Activated CD8-positive, alpha-beta memory T cell treated with anti-CD3 and anti-CD28 coated beads, Interleukin-2, amount 50 U/mL, for 4 hours (primary cell): ENCODE data around the gene ASNSD1.

Experiments used
- DNase-seq: peaks from one replicate; pipeline ENCODE4 v3.0.0-alpha.2; 2020

The ASNSD1 gene

DNA sequence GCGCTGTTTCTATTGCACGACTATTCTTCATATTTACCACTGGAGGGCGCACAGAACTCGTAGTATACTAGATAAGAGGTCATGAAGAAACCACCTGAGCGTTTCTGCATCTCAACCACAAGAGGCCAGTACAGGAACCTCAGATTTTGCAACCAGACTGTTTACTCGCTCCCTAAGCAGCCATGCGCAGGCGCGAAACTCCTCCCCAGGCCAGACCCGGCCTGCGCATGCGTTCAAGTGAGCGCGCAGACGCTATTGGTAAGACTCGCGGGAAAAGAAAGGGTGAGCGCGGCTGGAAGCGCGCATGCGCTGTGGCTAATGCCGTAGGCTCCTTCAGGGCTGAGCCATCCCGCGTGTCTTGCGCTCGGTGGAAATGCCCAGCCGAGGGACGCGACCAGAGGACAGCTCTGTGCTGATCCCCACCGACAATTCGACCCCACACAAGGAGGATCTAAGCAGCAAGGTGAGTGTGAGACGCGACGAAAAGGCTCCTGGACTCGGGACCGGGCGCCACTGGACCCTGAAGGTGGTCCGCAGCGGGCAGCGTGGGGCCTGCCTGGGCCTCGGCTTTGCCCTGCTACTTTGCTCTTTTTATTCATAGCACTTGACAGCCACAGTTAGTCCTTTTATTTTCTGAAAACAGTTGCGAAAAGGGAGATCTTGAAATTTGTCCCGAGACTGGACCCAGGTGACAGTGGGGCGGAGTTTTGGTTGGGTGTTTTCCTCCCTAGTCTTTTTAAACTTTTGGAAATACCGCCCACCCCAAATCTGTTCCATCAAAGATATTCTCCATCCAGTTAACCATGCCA is at the start of gene ASNSD1:
TSS of gene ASNSD1 (plus strand) at position 312 of the 809 bp plus-strand sequence. CDS start 4,674 bp downstream, outside the sequence.
- peak; percentile 98 for DNase-seq

GRCh38 chr2:189613077-189613636 is 48.1 kb upstream of the ASNSD1 start:
- no peak for DNase-seq

GRCh38 chr2:189613650-189614420 is 47.4 kb upstream of the ASNSD1 start:
- no peak for DNase-seq

GRCh38 chr2:189614585-189614984 is 46.7 kb upstream of the ASNSD1 start:
- DNase-seq = no peak

GRCh38 chr2:189618197-189618596 is 43.1 kb upstream of the ASNSD1 start:
- DNase-seq = no peak

DNA sequence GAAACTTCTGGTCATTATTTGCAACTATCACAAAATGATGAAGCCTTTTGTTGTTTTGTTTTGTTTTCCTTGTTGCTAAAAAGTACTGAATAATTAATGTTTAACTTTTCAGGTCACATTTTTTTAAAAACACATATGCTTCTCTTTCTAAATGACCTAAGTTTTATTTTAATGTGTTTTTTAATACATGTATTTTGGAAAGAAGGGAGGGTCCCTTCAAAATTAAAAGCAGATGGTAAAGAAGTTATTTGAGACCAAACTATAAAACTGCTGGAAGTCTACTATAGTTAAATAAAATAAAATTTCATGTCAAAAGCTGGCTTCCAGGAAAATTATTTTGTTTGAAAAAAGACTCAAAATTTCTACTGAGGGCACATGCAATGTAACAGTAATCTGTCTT is 39.5 kb upstream of the ASNSD1 start:
- no peak for DNase-seq

- DNase-seq = no peak
Measured at GRCh38 chr2:189623049-189623448, 38.2 kb upstream of the ASNSD1 start.

- DNase-seq = no peak
Measured at GRCh38 chr2:189624648-189625355, 36.5 kb upstream of the ASNSD1 start.

GRCh38 chr2:189625636-189626035 is 35.6 kb upstream of the ASNSD1 start:
- DNase-seq = no peak

DNA sequence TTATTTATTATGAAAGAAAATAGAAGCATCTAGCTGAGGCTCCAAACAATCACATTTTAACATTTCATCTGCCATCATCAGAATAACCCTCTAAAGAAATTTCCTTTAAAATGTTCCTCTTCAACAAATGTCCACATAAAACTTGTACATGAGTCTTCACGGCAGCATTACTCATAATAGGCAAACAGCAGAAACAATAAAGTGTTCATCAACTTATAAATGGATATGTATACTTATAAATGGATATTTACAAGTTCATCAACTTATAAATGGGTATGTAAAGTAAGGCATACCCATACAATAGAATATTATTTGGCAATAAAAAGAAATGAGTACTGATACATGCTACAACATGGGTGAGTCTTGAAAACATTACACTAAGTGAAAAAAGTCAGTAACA is 33.5 kb upstream of the ASNSD1 start:
- no peak for DNase-seq

DNA sequence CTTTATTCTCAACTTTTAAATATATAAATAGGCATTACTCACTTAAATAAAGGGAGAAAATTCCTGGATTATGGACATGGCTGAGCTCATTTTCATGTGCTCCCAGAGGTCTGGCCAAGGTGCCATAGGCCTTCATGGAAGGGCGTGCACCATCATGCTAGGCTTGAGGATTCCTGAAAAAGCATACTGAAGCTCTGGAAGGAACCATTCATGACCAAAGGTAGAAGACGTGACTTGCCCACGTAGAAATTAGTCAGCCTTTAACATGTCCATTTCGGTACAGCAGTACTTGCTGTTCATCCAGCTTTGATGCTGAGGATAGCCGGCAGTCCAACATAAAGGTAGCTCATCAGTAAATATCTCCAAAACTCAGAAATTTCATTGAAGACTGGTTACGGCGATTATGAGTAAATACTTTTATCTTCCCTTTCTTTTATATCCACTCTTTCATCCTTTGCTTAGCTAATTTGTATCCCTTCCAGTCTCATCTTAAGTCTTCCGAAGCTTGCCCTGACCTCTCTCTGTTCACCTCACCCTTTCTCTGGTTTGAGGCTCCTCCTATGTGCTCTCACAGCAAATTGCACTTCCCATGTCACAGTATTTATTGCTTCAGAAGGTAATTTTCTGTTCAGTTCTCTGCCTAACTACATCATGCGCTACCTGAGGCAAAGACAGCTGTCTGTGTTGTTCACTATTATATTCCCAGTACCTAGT is 32.3 kb upstream of the ASNSD1 start:
- DNase-seq = no peak

GRCh38 chr2:189629531-189630453 is 31.5 kb upstream of the ASNSD1 start:
- DNase-seq = no peak

DNA sequence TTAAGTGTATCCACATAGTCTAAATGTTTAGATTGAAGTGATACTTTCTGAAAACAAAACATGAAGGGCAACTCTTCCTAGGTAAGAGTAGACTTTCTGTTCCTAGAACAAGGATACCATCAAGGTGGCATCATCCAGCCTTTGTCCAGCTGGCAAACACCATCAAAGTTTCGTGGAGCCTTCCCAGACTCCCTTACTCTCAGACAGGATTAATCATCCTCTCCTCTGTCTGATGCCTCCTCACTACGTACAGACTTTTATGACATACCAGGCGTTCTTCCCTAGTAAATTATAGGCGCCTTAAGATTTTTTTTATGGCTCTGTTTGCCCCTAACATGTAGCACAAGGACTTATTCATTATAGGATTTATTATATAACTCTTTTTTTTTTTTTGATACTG is 29.4 kb upstream of the ASNSD1 start:
- DNase-seq = no peak

DNA sequence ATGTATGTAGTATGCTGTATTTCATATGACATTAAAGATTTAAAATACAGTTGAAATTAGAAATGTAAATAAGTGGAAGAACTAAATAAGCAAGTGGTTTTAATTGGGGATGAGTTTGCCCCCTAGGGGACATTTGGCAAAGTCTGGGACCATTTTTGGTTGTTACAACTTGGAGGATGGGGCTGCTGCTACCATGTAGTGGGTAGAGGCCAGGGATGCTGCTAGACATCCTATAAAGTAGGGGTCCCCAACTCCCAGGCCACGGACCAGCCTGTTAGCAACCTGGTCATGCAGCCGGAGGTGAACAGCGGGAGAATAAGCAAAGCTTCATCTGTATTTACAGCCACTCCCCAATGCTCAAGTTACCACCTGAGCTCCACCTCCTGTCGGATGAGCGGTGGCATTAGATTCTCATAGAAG is 27.9 kb upstream of the ASNSD1 start:
- DNase-seq = no peak

GRCh38 chr2:189635353-189635752 is 25.9 kb upstream of the ASNSD1 start:
- DNase-seq = no peak

DNA sequence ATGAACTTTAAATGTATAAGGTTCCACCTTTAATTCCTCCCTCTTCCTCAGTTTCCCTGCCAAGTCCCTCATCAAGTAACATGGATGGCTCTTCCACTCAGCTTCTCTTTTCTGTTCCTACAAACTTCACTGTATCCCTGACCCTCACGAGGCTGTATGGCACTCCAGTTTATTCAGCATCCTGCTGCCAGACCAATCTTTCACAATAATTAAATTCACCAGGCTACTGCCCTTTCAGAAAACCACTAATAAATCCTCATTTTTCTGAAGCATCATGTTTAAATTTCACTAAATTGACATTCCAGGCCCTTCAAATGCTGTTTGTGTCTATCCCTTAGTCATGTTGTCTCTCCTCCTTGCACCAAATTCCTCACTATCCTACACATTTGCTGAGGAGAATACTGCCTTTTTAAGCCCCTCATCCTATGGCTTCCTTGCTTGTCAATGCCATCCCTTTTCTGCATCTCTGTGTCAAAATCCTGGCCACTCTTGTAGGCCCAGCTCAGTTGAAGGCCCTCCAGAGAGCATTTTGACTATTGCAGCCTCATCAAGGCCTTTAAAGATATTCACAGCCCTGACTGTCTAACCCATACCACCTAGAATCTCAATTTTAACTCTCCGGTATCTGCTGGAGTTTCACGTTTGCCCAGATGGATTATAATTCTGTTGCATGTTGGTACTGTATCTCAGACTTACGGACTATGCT is 22.8 kb upstream of the ASNSD1 start:
- DNase-seq = no peak

DNA sequence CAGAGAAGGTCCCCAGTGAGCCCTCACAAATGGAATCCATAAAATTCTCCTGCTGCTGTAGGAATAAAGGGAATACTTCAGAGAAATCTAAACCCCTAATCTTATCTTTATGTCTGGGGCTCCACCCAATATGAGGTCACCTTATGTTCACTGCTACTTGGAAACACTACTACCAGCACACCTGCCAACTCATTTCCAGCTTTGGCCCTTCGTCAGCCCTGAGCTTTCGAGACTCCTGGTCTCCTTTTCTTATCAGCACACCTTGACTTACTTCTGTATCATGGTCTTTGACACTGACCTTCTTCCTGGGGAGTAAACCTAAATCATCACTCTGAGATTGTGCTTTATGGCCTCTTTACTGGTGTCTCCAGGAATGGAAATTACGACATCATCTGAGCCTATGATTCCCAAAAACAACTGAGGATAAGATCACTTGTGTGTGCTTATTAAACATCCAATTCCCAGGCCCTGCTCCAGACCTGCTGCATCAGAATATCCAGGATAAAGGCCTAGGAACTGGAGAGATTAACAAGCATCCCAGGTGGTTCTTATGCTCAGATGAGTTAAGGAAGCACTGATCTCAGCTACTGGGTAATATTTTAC is 22.2 kb upstream of the ASNSD1 start:
- no peak for DNase-seq

- DNase-seq = no peak
Measured at GRCh38 chr2:189641002-189641401, 20.3 kb upstream of the ASNSD1 start.

- DNase-seq = no peak
Measured at GRCh38 chr2:189641590-189641989, 19.7 kb upstream of the ASNSD1 start.

DNA sequence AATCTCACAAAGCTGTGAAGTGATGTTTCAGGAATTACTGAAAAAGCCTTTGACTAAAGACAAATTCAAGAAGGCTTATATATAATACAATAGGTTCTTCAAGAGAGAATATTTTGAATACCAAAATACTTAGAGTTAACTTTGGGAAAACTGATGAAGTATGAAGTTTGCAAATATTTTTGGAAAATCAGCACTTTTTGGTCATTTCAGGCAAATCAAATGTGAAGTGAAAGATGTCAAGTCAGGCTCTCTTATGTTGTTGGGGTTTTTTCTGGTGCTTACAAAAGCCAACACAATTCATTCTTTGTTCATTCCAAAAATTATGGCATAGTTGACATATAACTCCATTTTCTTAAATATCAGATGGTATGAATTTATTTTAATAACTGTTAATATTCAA is 14.7 kb upstream of the ASNSD1 start:
- no peak for DNase-seq
